H1 (cell line): ENCODE data around the gene ATCAY. TPM values are rescaled to one million over a fixed set of nuclear protein-coding genes. Genes with fewer than 3 reads are reported as not detected.

Experiments
- CTCF ChIA-PET: fragments of 300-600 bp; sonication (Branson Sonifier 250); formaldehyde crosslinking; loops from one replicate; lab custom pipeline; 2021; ENCODE audit not compliant: partially characterized antibody; lab: Charles Lee
- POLR2A ChIA-PET: fragments of 300-600 bp; sonication (Branson Sonifier 250); formaldehyde crosslinking; loops from one replicate; lab custom pipeline; 2021; ENCODE audit warnings: inconsistent platforms; ENCODE audit not compliant: partially characterized antibody; lab: Charles Lee
- DNase-seq, 2 experiments: peaks; one replicate each; pipeline versions ENCODE4 v3.0.0 to v3.0.0-alpha.2; 2010 to 2022; ENCODE audit warnings: low spot score in 2 of 2, low read depth in 1 of 2, mixed read lengths in 1 of 2
- FAIRE-seq: peaks from 2 replicates; lab custom pipeline; 2011; peaks lifted over from hg19 to GRCh38; lab: Jason Lieb, UNC
- H2AFZ ChIP-seq: 2 replicates; pipeline ENCODE4 v1.8.1; 2012; ENCODE audit warnings: low read length, inconsistent platforms
- H2AK5ac ChIP-seq: 2 replicates; pipeline ENCODE4 v1.6.1; 2013; ENCODE audit warnings: low read depth, low read length
- H2BK120ac ChIP-seq: replicated peaks from 2 replicates; pipeline ENCODE3; 2013; ENCODE audit warnings: low read depth, low read length, inconsistent platforms
- H2BK12ac ChIP-seq: 2 replicates; pipeline ENCODE4 v1.6.1; 2013; ENCODE audit warnings: low read depth, low read length
- H2BK15ac ChIP-seq: 2 replicates; pipeline ENCODE4 v1.6.1; 2013; ENCODE audit warnings: low read length
- H2BK20ac ChIP-seq: 2 replicates; pipeline ENCODE4 v1.6.1; 2013; ENCODE audit warnings: low read length
- H2BK5ac ChIP-seq: 2 replicates; pipeline ENCODE4 v1.6.1; 2013; ENCODE audit warnings: low read depth, low read length
- H3K14ac ChIP-seq: 2 replicates; pipeline ENCODE4 v1.6.1; 2013; ENCODE audit warnings: inconsistent platforms; ENCODE audit not compliant: insufficient read length
- H3K18ac ChIP-seq: 2 replicates; pipeline ENCODE4 v1.6.1; 2013; ENCODE audit warnings: low read length; ENCODE audit errors: extremely low read depth
- H3K23ac ChIP-seq: 2 replicates; pipeline ENCODE4 v1.6.1; 2013; ENCODE audit warnings: inconsistent platforms; ENCODE audit not compliant: insufficient read length
- H3K23me2 ChIP-seq: 2 replicates; pipeline ENCODE4 v1.6.1; 2013; ENCODE audit warnings: low read depth, low read length
- H3K27ac ChIP-seq: 2 replicates; pipeline ENCODE4 v1.6.1; 2011; ENCODE audit warnings: low read depth, low read length, inconsistent platforms
- H3K27me3 ChIP-seq, 4 experiments: replicated peaks in 1 of 4; 1 replicate in 1 of 4; 2 replicates in 3 of 4; pipeline versions ENCODE4 v1.6.1 to v1.8.1; 2011 to 2013; ENCODE audit warnings: low read length in 3 of 4, mild to moderate bottlenecking in 3 of 4, inconsistent platforms in 2 of 4, mixed read lengths in 2 of 4, moderate library complexity in 1 of 4; ENCODE audit not compliant: control insufficient read depth in 3 of 4, insufficient read depth in 3 of 4; ENCODE audit errors: extremely low read depth in 1 of 4
- H3K36me3 ChIP-seq, 4 experiments: 2 replicates each; pipeline versions ENCODE4 v1.6.1 to v1.8.1; 2011 to 2013; ENCODE audit warnings: mild to moderate bottlenecking in 4 of 4, low read length in 3 of 4, moderate library complexity in 2 of 4, control low read depth in 1 of 4, inconsistent platforms in 1 of 4; ENCODE audit not compliant: insufficient read depth in 4 of 4, control insufficient read depth in 2 of 4
- H3K4ac ChIP-seq: replicated peaks from 2 replicates; pipeline ENCODE3; 2013; ENCODE audit warnings: low read length, low read depth, mixed read lengths, inconsistent platforms; ENCODE audit not compliant: insufficient read length
- H3K4me1 ChIP-seq, 4 experiments: replicated peaks in 1 of 4; 1 replicate in 1 of 4; 2 replicates in 3 of 4; pipeline versions ENCODE4 v1.6.1 to v1.8.1; 2011 to 2013; ENCODE audit warnings: low read length in 3 of 4, inconsistent platforms in 2 of 4, mixed read lengths in 1 of 4; ENCODE audit not compliant: insufficient read depth in 4 of 4, control insufficient read depth in 3 of 4
- H3K4me2 ChIP-seq, 2 experiments: 2 replicates each; pipeline versions ENCODE4 v1.6.1 to v1.8.1; 2011 to 2013; ENCODE audit warnings: low read depth in 2 of 2, low read length in 2 of 2, control low read depth in 1 of 2, inconsistent platforms in 1 of 2, mild to moderate bottlenecking in 1 of 2; ENCODE audit not compliant: insufficient read depth in 1 of 2
- H3K4me3 ChIP-seq, 4 experiments: fragments of 200-600, 300-600 bp in 1 of 4; sonication (generic), shearing (Covaris generic), sonication (Bioruptor Twin) in 1 of 4; 2 replicates each; pipeline versions ENCODE4 v1.5.1 to v1.8.1; 2011 to 2016; ENCODE audit warnings: low read length in 4 of 4, low read depth in 3 of 4, control low read depth in 2 of 4, inconsistent platforms in 2 of 4, mild to moderate bottlenecking in 2 of 4, mixed read lengths in 1 of 4, moderate library complexity in 1 of 4; ENCODE audit not compliant: insufficient read depth in 2 of 4; ENCODE audit errors: extremely low read depth in 1 of 4
- H3K56ac ChIP-seq: replicated peaks from 2 replicates; pipeline ENCODE3; 2013; ENCODE audit warnings: low read depth, mild to moderate bottlenecking, mixed read lengths, low read length, inconsistent platforms; ENCODE audit not compliant: insufficient read length
- H3K79me1 ChIP-seq: 2 replicates; pipeline ENCODE4 v1.6.1; 2013; ENCODE audit warnings: low read depth, low read length, control low read depth
- H3K79me2 ChIP-seq, 2 experiments: 2 replicates each; pipeline versions ENCODE4 v1.6.1 to v1.8.1; 2012 to 2013; ENCODE audit warnings: low read length in 2 of 2, mild to moderate bottlenecking in 2 of 2, inconsistent platforms in 1 of 2; ENCODE audit not compliant: insufficient read depth in 2 of 2, control insufficient read depth in 1 of 2
- H3K9ac ChIP-seq, 4 experiments: replicated peaks in 1 of 4; 1 replicate in 1 of 4; 2 replicates in 3 of 4; pipeline versions ENCODE4 v1.6.1 to v1.8.1; 2011 to 2013; ENCODE audit warnings: low read depth in 3 of 4, low read length in 3 of 4, control low read depth in 2 of 4, mild to moderate bottlenecking in 2 of 4, moderate library complexity in 2 of 4, inconsistent platforms in 1 of 4; ENCODE audit errors: extremely low read depth in 1 of 4
- H3K9me3 ChIP-seq, 2 experiments: 2 replicates each; pipeline versions ENCODE4 v1.6.1 to v1.8.1; 2012 to 2013; ENCODE audit warnings: mild to moderate bottlenecking in 2 of 2, moderate library complexity in 2 of 2, control low read depth in 1 of 2, inconsistent platforms in 1 of 2, low read depth in 1 of 2, low read length in 1 of 2, mixed read lengths in 1 of 2; ENCODE audit not compliant: insufficient read depth in 2 of 2
- H4K20me1 ChIP-seq, 2 experiments: replicated peaks in 1 of 2; 2 replicates each; pipeline versions ENCODE3 to v1.8.1; 2011 to 2013; ENCODE audit warnings: inconsistent platforms in 2 of 2, low read length in 2 of 2, mild to moderate bottlenecking in 1 of 2; ENCODE audit not compliant: insufficient read depth in 2 of 2, control insufficient read depth in 1 of 2
- H4K5ac ChIP-seq: 2 replicates; pipeline ENCODE4 v1.6.1; 2013; ENCODE audit warnings: low read length, low read depth, mixed read lengths, inconsistent platforms; ENCODE audit not compliant: insufficient read length
- H4K8ac ChIP-seq: 2 replicates; pipeline ENCODE4 v1.8.0; 2013; ENCODE audit warnings: mild to moderate bottlenecking, moderate library complexity, low read length, inconsistent platforms; ENCODE audit not compliant: insufficient read depth; ENCODE audit errors: extremely low read depth
- H4K91ac ChIP-seq: replicated peaks from 2 replicates; pipeline ENCODE3; 2013; ENCODE audit warnings: low read length, mixed read lengths, inconsistent platforms; ENCODE audit not compliant: insufficient read length
- BRCA1 ChIP-seq: IDR thresholded peaks from 2 replicates; pipeline ENCODE4 v1.6.1; 2012; ENCODE audit warnings: low read depth, low read length, improper control_type of control experiment
- CBX5 ChIP-seq: fragments of 300-800, 300-1000 bp; sonication (generic); IDR thresholded peaks from 2 replicates; pipeline ENCODE4 v1.7.1; 2016; ENCODE audit warnings: antibody characterized with exemption, low read length, low read depth
- GTF2F1 ChIP-seq: IDR thresholded peaks from 2 replicates; pipeline ENCODE4 v1.6.1; 2012; ENCODE audit warnings: low read depth, low read length, improper control_type of control experiment, borderline replicate concordance
- POLR2A ChIP-seq, 2 experiments: IDR thresholded peaks; 1 replicate in 1 of 2; 2 replicates in 1 of 2; pipeline ENCODE4 v1.6.1; 2011; ENCODE audit warnings: low read depth in 2 of 2, low read length in 2 of 2, mild to moderate bottlenecking in 2 of 2; ENCODE audit errors: control extremely low read depth in 1 of 2
- RNF2 ChIP-seq: fragments of 200-900, 300-1000 bp; sonication (generic); IDR thresholded peaks from 2 replicates; pipeline ENCODE4 v1.7.1; 2016; ENCODE audit warnings: borderline replicate concordance, low read depth, mild to moderate bottlenecking, antibody characterized with exemption, low read length; ENCODE audit not compliant: poor library complexity, severe bottlenecking; ENCODE audit errors: missing control alignments
- SAP30 ChIP-seq: fragments of 300-600 bp; sonication (generic); IDR thresholded peaks from 2 replicates; pipeline ENCODE4 v1.7.1; 2012; ENCODE audit warnings: low read length, moderate library complexity, mild to moderate bottlenecking, inconsistent platforms; ENCODE audit not compliant: insufficient read depth, insufficient replicate concordance
- SIRT6 ChIP-seq: IDR thresholded peaks from one replicate; pipeline ENCODE4 v1.7.1; 2012; ENCODE audit warnings: low read length, inconsistent platforms
- SP4 ChIP-seq: IDR thresholded peaks from 2 replicates; pipeline ENCODE4 v1.6.1; 2012; ENCODE audit warnings: low read length, inconsistent platforms
- WGBS, 2 experiments: shearing (Covaris generic) in 1 of 2; methylation state at CpG; one replicate each; pipeline versions ENCODE4 v1.1.6 to v1.1.7; 2013 to 2015; ENCODE audit warnings: low lambda C conversion rate in 2 of 2, mixed read lengths in 2 of 2, inconsistent platforms in 1 of 2, low coverage in 1 of 2, missing lambda C conversion rate in 1 of 2; ENCODE audit not compliant: insufficient replicate concordance in 2 of 2, insufficient coverage in 1 of 2, insufficient read length in 1 of 2; ENCODE audit errors: extremely low coverage in 1 of 2, missing lambda C conversion rate in 1 of 2; 5-methylcytosine and 5-hydroxymethylcytosine counted together
- polyA plus RNA-seq, 7 experiments: library from polyadenylated mRNA; depleted of rRNA in 3 of 7; stranded (reverse) in 5 of 7; unstranded in 2 of 7; fragments of >200 nt in 5 of 7; fragments of 200-250 nt in 2 of 7; gene quantifications; 1 replicate in 5 of 7; 2 replicates in 1 of 7; 4 replicates in 1 of 7; pipeline versions ENCODE4 v1.2.1 to v1.2.3, GENCODE V29; 2011 to 2013; ENCODE audit warnings: missing spikeins in 2 of 7, mixed read lengths in 2 of 7
- total RNA-seq: library from RNA; stranded (reverse); fragmentation: NEBNext Ultra II Directional; extraction: Animal tissue kit (Norgen Biotek cat#: 25700); gene quantifications from 2 replicates; pipeline ENCODE4 v1.2.1, GENCODE V29; 2021

Gene ATCAY
- total and polyA plus RNA-seq, 2 of the 8 experiments (the other 6 are each of a cell fraction or from before 2014, with no cell fraction given): 24.4 to 33.8 TPM

DNA sequence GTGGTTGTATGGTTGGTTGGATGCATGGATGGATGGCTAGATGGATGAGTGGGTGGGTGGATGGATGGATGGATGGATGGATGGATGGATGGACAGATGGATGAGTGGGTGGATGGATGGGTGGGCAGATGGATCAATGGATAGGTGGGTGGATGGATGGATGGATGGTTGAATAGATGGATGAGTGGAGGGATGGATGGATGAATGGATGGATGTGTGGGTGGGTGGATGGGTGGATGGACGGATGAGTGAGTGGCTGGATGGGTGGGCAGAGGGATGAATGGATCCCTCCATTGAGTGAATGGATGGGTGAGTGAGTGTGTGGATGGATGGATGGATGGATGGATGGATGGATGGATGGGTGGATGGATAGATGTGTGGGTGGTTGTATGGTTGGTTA is 43.4 kb downstream of the ATCAY start:
- FAIRE-seq (no peak), DNase-seq (no peak)
- no peak overlapping the region for H3K4me2 ChIP-seq
- H3K56ac ChIP-seq: peak overlapping the region; percentile 30
- H3K18ac ChIP-seq: no peak overlapping the region
- no peak overlapping the region for H3K23ac ChIP-seq
- no peak overlapping the region for H2BK120ac ChIP-seq
- H3K4me3 ChIP-seq: no peak overlapping the region
- 91% methylated on average over 1 of the region's 1 CpG; no CpG with 5 or more reads in 1 of the 2 experiments for WGBS, 2 experiments
- H2AFZ ChIP-seq: no peak overlapping the region
- ChIA-PET CTCF (no interaction called here), POLR2A (no interaction called here)
- H3K4ac ChIP-seq: no peak overlapping the region
- no peak overlapping the region for H2BK15ac ChIP-seq
- H3K9ac ChIP-seq: no peak overlapping the region
- no peak overlapping the region for H3K14ac ChIP-seq
- no peak overlapping the region for H2AK5ac ChIP-seq
- H2BK20ac ChIP-seq: no peak overlapping the region
- no peak overlapping the region for H3K27ac ChIP-seq
- H3K27me3 ChIP-seq: no peaks in the 10 kb centered on the region
- no peak overlapping the region for H2BK5ac ChIP-seq
- peaks cover 0 to 4% of the 10 kb centered on the region in 2 experiments; a peak in 1 of 4 replicates for H3K9me3 ChIP-seq
- no peak overlapping the region for H4K91ac ChIP-seq
- H3K23me2 ChIP-seq: peaks cover 10% of the 10 kb centered on the region; the same call in 1 of the 2 replicates
- H2BK12ac ChIP-seq: no peak overlapping the region
- peaks cover 0 to 8% of the 10 kb centered on the region in 2 experiments for H4K20me1 ChIP-seq
- H4K8ac ChIP-seq: no peak overlapping the region
- H3K79me2 ChIP-seq: no peaks in the 10 kb centered on the region
- H3K4me1 ChIP-seq: no peaks in the 10 kb centered on the region
- no peaks in the 10 kb centered on the region for H3K79me1 ChIP-seq
- peaks cover 10 to 31% (median 20%) of the 10 kb centered on the region in 4 experiments; a peak in 6 of 8 replicates for H3K36me3 ChIP-seq
- H4K5ac ChIP-seq: no peak overlapping the region
- no peak for TF ChIP-seq SIRT6
- no peak for TF ChIP-seq RNF2
- no peak for TF ChIP-seq BRCA1
- TF ChIP-seq SAP30: no peak
- no peak for TF ChIP-seq POLR2A (IDR thresholded peaks at IDR 0.05; ENCODE audit: control extremely low read depth in 1 of 2, low read depth in 2 of 2, low read length in 2 of 2)
- TF ChIP-seq GTF2F1: no peak
- no peak for TF ChIP-seq SP4
- no peak for TF ChIP-seq CBX5
